ENCODE results near the gene DAPK1.

DNA sequence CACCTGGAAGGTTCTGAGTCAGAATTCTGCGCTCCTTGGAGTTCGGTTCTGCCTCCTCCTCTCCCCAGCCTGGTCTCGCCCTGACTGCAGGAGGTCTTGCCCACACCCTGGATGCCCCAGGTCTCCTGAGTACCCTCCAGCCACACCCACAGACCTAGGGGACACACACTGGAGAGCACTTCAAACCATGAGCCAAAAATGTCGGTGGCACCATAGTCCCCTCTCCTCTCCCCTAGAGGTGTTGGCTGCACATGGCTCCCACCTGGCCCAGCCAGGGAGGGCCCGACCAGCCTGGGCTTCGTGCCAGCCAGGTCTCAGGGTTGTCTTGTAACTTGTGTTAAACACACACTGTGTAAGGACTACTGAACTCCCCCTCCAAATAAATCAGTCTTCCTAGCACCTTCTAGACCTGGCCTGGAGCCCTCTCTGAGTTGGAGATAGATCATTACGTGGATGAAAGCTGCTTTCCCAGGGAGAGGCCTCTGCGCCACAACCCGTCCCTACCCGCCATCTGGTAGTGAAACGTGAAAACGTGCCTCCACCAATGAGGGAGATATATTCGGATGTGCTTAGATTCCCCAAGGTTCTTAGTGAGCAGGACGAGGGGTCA lies 178.3 kb downstream of the DAPK1 start:
- no peak for TF ChIP-seq CTCF (IDR thresholded peaks at IDR 0.05)
- TF ChIP-seq USF1 (IDR thresholded peaks at IDR 0.05; ENCODE audit: borderline replicate concordance, low read depth): no peak
- TF ChIP-seq RAD21 (IDR thresholded peaks at IDR 0.05; ENCODE audit: low read length): no peak

Measured in SK-N-SH (cell line).